Spleen (tissue), 7 donors: ENCODE data around the gene KLB.

Source experiments
- POLR2AphosphoS5 ChIP-seq, 3 donors: sonication (generic); formaldehyde crosslinking; IDR thresholded peaks; one replicate each; pipeline ENCODE4 v1.5.1; 2017; ENCODE audit warnings: antibody characterized with exemption in 3 of 3
- TF ChIP-seq, protein P1 (sequence below), 11 experiments: fragments of 200-600 bp in 7 of 11; fragments of 450-650 bp in 4 of 11; sonication (generic) in 4 of 11; IDR thresholded peaks in 8 of 11; conservative IDR thresholded peaks in 3 of 11; 1 replicate in 7 of 11; 2 replicates in 4 of 11; pipeline versions ENCODE4 v1.4.0 to v1.8.0; 2016 to 2021; ENCODE audit warnings: antibody characterized with exemption in 11 of 11, inconsistent platforms in 4 of 11, mild to moderate bottlenecking in 1 of 11
- donor health status: DM: no; HTN: no; CAD: no; lungs with moderate emphysema.
- donor health status: DM: no; HTN: no; CAD: no.
- donor health status: DM: no; HTN: no; CAD: no.

DNA sequence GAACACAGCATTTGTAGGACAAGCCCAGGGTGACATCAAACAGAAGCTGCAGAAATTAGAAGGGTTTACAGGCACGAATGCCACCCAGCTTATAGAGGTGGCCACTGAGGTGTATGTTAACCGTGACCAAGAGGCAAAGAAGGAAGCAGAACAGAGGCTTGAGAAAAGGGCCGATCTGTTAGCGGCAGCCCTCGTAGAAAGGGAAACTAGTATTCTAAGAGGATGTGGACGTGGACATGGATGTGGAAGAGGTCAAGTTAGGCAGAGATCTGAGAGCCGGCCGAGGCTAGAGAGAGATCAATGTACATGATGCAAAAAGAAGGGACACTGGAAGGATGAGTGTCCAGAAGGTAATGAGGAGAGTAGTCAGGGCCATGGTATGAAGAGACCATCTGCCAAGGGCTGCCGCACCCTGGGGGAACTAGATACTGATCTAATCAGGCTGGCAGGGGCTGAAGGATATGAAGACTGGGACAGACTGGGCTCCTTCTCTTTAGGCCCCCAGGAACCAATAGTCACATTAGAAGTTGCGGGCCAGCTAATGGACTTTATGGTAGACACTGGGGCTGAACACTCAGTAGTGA, 79.6 kb downstream of the KLB start:
- TF ChIP-seq, protein P1, sequence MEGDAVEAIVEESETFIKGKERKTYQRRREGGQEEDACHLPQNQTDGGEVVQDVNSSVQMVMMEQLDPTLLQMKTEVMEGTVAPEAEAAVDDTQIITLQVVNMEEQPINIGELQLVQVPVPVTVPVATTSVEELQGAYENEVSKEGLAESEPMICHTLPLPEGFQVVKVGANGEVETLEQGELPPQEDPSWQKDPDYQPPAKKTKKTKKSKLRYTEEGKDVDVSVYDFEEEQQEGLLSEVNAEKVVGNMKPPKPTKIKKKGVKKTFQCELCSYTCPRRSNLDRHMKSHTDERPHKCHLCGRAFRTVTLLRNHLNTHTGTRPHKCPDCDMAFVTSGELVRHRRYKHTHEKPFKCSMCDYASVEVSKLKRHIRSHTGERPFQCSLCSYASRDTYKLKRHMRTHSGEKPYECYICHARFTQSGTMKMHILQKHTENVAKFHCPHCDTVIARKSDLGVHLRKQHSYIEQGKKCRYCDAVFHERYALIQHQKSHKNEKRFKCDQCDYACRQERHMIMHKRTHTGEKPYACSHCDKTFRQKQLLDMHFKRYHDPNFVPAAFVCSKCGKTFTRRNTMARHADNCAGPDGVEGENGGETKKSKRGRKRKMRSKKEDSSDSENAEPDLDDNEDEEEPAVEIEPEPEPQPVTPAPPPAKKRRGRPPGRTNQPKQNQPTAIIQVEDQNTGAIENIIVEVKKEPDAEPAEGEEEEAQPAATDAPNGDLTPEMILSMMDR (IDR thresholded peaks at IDR 0.05 in 8 of 11, conservative IDR thresholded peaks at IDR 0.05 in 3 of 11): no peak
- TF ChIP-seq POLR2AphosphoS5 (IDR thresholded peaks at IDR 0.05): no peak
